Mesodermal cell (in vitro differentiated cells): ENCODE data around the gene FGF21.

Experiments used
- H3K27ac ChIP-seq: 2 replicates; pipeline ENCODE4 v1.7.0; 2013; ENCODE audit warnings: mild to moderate bottlenecking, low read depth, low read length, moderate library complexity; ENCODE audit not compliant: severe bottlenecking
- H3K36me3 ChIP-seq: 2 replicates; pipeline ENCODE4 v1.7.1; 2013; ENCODE audit warnings: mild to moderate bottlenecking, low read length, moderate library complexity; ENCODE audit not compliant: control insufficient read depth, insufficient read depth
- H3K4me1 ChIP-seq: one replicate; pipeline ENCODE4 v1.7.1; 2013; ENCODE audit warnings: mild to moderate bottlenecking, low read length; ENCODE audit not compliant: insufficient read depth, control insufficient read depth, poor library complexity, severe bottlenecking
- H3K4me3 ChIP-seq: 2 replicates; pipeline ENCODE4 v1.7.0; 2013; ENCODE audit warnings: low read length, control low read depth, mild to moderate bottlenecking; ENCODE audit not compliant: insufficient read depth, poor library complexity, severe bottlenecking; ENCODE audit errors: extremely low read depth
- H3K9me3 ChIP-seq: 2 replicates; pipeline ENCODE4 v1.7.1; 2013; ENCODE audit warnings: mild to moderate bottlenecking, low read length, moderate library complexity; ENCODE audit not compliant: control insufficient read depth
- WGBS, 2 experiments: methylation state at CpG; one replicate each; pipeline ENCODE4 v1.1.5; 2013; ENCODE audit warnings: missing lambda C conversion rate in 2 of 2; ENCODE audit not compliant: insufficient coverage in 2 of 2; 5-methylcytosine and 5-hydroxymethylcytosine counted together

The FGF21 gene

DNA sequence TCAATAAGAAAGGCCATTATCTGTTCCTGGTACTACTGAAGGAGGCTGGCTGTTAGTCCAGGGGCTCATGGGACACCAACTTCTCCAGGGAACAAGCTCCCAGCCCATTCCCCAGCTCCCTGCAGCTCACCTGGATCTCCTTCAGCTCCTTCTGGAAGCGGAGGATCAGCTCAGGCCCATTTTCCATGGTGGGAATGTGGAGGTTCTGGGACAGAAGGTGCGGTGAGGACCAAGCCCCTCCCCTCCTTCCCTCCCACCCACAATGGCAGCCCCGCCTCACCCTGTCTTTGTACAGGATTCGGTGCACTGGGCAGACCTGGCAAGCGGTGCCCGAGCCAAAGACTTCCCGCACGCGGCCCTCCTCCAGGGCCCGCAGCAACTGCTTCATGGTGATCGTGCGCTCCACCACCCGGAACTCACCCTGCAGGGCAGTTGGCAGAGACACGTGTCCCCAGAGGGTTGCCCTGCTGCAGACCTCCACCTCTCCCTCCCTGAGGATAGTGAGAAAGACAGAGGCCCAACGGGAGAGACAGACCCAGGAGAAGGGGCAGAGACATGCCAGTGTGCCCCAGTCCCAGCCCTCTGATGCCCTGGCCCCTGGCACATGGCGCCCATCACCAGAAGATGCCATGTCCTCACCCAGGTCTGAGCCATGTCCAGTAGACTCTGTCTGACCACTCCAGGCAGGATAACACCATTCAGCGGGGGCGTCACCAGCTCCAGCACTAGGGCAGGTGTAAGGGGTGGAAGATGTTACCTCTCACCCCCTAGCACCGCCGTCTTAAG is 41.2 kb downstream of the FGF21 start:
- peaks cover 8% of the 10 kb centered on the region for H3K4me1 ChIP-seq
- no peak overlapping the region for H3K27ac ChIP-seq
- no peak overlapping the region for H3K4me3 ChIP-seq
- H3K36me3 ChIP-seq, result no peaks in the 10 kb centered on the region
- 93 to 97% methylated on average over 12 to 14 of the region's 20 CpGs for WGBS, 2 experiments
- H3K9me3 ChIP-seq, result no peaks in the 10 kb centered on the region

DNA sequence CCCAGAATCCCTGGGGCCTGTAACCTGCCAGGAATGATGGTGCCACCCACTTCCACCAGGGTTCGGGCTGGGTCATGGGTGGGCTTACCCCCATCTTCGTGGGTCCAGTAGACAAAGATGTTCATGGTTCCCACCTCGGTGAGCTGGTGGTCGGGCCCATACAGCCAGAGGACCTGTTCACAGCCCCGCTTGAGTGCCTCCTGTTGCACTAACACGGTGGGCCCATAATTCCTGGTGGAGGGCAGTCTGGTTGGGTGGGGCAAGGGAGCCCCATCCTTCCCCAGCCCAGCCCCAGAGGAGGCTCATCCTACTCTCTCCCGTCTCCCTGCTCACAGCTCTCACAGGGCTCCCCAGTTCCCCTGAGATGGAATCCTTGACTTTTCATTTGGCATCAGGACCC is 41.8 kb downstream of the FGF21 start:
- no peaks in the 10 kb centered on the region for H3K36me3 ChIP-seq
- H3K9me3 ChIP-seq, result no peaks in the 10 kb centered on the region
- no peak overlapping the region for H3K4me3 ChIP-seq
- H3K27ac ChIP-seq, result no peak overlapping the region
- WGBS, 2 experiments, result 91 to 94% methylated on average over 5 to 7 of the region's 7 CpGs
- peaks cover 8% of the 10 kb centered on the region for H3K4me1 ChIP-seq

DNA sequence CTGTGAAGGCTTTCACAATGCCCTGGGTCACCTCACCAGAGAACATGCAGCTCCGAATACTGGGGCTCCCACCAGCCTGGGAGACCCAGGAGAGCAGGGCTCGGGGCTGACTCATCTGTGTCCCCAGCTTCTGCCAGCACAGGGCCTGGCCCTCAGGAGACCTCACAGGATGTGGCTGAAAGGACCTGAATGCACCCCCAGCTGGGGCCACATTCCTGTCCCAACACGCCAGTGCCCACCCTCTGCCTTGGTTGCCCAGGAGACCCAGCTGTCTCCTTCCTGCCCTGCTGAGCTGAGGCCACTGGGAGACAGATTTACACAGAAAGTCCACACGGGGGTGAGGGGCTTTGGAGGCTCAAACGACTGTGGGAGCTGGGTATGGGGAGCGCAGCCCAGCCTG is 43.6 kb downstream of the FGF21 start:
- no peaks in the 10 kb centered on the region for H3K36me3 ChIP-seq
- peaks cover 8% of the 10 kb centered on the region for H3K4me1 ChIP-seq
- no peaks in the 10 kb centered on the region for H3K9me3 ChIP-seq
- no peak overlapping the region for H3K4me3 ChIP-seq
- WGBS, 2 experiments, result 59 to 63% methylated on average over 5 to 6 of the region's 6 CpGs
- H3K27ac ChIP-seq, result no peak overlapping the region

DNA sequence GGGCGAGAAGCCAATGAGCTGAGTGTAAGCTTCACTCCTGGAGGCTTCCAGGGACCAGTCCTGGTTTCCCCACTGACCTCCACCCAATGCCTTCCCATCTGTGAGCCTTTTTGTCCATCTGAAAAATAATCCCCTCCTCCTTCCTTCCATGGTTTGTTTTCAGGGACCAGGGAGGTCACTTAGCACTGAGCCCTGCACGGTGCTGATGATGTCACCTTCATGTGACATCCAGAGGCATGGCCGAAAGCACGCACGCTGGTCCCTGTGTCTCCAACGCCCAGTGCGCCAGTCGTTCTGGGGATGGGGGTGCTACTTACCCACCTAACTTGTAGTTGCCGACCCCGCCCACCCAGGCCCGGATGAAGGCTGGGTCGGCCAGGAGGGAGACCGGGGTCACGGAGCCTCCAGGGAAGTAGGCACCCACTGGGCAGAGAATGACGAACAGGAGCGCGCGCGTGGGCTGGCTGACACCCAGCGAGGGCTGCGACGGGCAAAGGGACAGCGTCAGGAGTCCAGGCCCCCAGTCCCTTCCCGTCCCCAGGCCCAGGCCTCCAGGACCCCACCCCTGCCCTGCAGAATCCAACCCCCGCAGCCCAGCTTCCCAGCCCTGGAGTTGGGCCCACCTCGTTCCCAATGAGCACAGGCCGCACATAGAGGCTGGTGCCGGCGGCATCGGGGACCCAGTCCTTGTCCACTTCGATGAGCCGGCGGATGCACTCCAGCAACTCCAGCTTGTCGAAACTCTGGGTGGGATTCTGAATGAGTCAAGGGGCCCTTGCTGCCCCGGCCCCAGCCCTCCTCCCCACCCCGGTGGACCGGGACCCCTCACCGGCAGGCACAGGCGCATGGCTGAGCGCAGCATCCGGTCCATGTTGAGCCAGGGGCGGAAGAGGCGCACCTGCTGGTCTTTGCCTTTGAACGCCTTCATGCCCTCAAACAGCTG is 44.3 kb downstream of the FGF21 start:
- no peaks in the 10 kb centered on the region for H3K9me3 ChIP-seq
- 94 to 95% methylated on average over 38 to 42 of the region's 44 CpGs for WGBS, 2 experiments
- no peak overlapping the region for H3K27ac ChIP-seq
- H3K4me3 ChIP-seq, result no peak overlapping the region
- H3K36me3 ChIP-seq, result no peaks in the 10 kb centered on the region
- H3K4me1 ChIP-seq, result peaks cover 8% of the 10 kb centered on the region

DNA sequence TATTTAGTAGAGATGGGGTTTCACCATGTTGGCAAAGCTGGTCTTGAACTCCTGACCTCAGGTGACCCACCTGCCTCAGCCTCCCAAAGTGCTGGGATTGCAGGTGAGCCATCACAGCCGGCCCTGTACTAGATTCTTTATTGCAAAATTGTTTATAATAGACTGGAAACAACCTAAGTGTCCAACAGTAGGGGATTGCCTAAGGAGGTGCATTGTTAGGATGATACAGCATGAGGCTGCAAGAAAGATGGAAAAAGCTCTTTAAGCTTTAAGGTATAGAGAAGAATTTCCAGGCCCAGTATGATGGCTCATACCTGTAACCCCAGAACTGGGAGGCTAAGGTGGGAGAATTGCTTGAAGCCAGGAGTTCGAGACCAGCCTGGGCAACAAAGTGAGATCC is 47.3 kb downstream of the FGF21 start:
- H3K4me1 ChIP-seq, result peaks cover 12% of the 10 kb centered on the region
- no peaks in the 10 kb centered on the region for H3K9me3 ChIP-seq
- H3K36me3 ChIP-seq, result peaks cover 5% of the 10 kb centered on the region
- no peak overlapping the region for H3K4me3 ChIP-seq
- WGBS, 2 experiments, result 94 to 100% methylated on average over 1 to 2 of the region's 2 CpGs
- no peak overlapping the region for H3K27ac ChIP-seq

DNA sequence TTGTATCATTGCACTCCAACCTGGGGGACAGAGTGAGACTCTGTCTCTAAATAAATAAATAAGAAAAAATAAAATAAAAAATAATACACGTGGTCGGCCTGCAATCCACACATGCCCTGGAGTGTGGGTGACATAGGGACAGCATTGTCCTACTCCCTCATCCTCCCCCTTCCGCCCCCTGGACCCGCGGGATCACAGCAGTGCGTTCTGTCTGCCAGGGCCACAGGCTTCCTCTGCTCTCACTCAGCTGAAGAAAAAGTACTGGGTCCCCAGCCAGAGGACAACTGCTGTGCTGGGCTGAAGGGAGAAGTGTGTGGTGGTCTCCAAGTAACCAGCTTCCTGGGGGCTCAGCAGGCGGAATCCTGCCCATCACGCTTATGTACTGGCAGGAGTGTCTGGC is 49.2 kb downstream of the FGF21 start:
- Histone ChIP-seq H3K9me3 (no peaks in the 10 kb centered on the region), H3K27ac (no peak overlapping the region), H3K36me3 (peaks cover 5% of the 10 kb centered on the region), H3K4me3 (no peak overlapping the region), H3K4me1 (peaks cover 4% of the 10 kb centered on the region)
- WGBS, 2 experiments, result 92 to 100% methylated on average over 2 to 4 of the region's 8 CpGs

DNA sequence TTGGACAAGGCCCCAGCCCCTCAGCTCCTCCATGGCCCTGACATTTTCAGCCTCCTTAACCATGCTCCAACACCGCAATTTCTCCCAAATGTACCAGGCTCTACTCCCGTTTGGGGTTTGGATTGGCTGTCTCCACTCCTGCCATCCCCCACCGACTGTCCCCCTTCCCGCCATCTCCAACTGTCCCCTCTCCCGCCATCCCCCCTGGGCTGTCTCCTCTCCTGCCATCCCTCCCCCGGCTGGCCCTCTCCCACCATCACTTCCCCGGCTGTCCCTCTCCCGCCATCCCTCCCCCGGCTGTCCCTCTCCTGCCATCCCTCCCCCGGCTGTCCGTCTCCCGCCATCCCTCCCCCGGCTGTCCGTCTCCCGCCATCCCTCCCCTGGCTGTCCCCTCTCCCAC is 50.1 kb downstream of the FGF21 start:
- Histone ChIP-seq H3K4me1 (peaks cover 9% of the 10 kb centered on the region), H3K36me3 (peaks cover 5% of the 10 kb centered on the region), H3K9me3 (no peaks in the 10 kb centered on the region), H3K4me3 (no peak overlapping the region), H3K27ac (no peak overlapping the region)
- WGBS, 2 experiments, result 89 to 91% methylated on average over 2 to 5 of the region's 15 CpGs

DNA sequence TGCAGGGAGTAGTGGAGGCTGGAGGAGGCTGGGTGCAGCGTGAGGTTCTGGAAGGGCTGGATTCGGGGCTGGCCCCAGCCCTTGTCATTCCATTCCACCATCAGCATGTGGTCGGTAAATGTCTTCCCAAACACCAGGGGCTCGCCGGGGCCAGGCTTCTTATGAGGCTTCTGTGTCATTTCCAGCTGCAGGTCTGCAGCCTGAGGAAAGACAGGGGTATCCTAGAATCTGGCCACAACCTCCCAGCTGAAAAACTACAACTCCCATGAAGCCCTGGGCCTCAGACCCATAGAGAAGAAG is 51.1 kb downstream of the FGF21 start:
- no peaks in the 10 kb centered on the region for H3K9me3 ChIP-seq
- no peak overlapping the region for H3K4me3 ChIP-seq
- no peak overlapping the region for H3K27ac ChIP-seq
- H3K36me3 ChIP-seq, result peaks cover 5% of the 10 kb centered on the region
- H3K4me1 ChIP-seq, result peaks cover 9% of the 10 kb centered on the region
- WGBS, 2 experiments, result 50 to 100% methylated on average over 1 to 5 of the region's 5 CpGs

DNA sequence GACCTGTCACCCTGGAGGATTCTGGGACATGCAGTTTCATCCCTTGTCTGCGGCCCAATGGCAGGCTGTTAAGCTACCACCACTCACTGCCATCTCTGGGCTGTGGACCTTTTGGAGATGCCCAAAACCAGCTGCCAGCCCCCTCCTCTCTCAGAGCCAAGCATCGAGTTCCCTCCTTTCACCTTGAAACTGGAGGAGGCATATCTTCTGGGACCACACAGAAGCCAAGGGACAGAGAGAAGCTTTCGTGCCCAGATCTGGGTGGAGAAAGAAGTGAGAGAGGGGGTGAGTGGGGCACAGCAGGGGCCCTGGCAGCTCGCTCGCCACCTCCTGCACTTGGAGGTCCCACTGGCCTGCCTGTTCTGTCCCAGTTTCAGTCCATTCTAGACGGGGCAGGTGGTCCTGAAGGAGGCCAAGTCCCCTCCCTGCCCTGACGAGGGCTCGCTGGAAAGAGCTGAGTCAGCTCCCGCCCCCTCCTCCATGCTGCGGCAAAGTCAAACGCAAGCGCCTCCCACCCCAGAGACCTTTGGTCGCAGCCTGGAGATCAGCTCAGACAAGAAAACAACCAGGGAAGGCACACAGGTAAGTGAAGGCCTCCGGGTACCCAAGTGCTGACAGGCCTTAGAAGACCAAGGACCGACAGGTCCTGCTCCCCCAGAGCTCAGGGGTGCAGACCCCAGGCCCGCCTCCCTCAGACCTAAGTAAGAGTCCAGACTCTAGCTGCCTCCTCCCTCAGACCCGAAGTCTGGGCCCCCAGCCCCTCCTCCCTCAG is 51.7 kb downstream of the FGF21 start:
- no peaks in the 10 kb centered on the region for H3K9me3 ChIP-seq
- WGBS, 2 experiments, result 56 to 60% methylated on average over 13 to 16 of the region's 17 CpGs
- no peak overlapping the region for H3K27ac ChIP-seq
- H3K4me3 ChIP-seq, result no peak overlapping the region
- peaks cover 9% of the 10 kb centered on the region for H3K4me1 ChIP-seq
- peaks cover 5% of the 10 kb centered on the region for H3K36me3 ChIP-seq

DNA sequence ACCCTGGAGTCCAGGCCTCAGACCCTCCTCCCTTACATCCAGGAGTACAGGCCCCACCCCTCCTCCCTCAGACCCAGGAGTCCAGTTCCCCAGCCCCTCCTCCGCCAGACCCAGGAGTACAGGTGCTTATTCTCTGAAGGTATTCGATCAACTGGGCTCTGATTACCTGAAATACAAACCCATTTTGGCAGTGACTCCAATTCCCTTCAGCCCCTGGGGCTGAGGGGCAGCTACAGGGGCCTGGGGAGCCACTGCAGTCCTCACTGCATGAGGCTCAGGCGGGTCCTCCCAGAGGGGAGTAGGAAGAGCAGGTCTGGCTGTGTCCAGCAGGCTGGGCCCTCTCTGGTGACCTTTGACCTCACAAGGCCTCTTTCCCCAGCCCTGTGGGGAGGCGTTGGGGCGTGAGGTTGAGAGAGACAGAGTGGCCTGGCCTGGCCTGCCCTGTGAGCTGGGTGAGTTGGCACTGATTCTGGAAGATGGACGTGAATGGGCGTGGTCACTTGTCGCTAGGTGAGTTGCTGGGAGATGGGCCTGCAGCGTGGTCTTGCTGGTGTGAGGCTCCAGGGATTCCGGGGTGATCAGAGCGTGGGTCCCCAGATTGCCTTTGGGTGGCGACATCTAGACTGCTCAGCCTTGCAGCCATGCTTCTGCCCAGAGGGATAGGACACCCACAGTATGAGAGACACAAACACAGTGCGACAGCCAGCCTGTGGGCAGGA is 52.4 kb downstream of the FGF21 start:
- H3K4me1 ChIP-seq, result peaks cover 9% of the 10 kb centered on the region
- 91 to 94% methylated on average over 11 to 12 of the region's 13 CpGs for WGBS, 2 experiments
- H3K9me3 ChIP-seq, result no peaks in the 10 kb centered on the region
- peaks cover 5% of the 10 kb centered on the region for H3K36me3 ChIP-seq
- H3K4me3 ChIP-seq, result no peak overlapping the region
- no peak overlapping the region for H3K27ac ChIP-seq
